HL-60/S4 treated with retinoic acid at 250 ng/mL for 4 days and 3 days (cell line): ENCODE data around the gene RCCD1.

Experiments
- in situ Hi-C: fragments of 300-500 bp; cut with MboI; formaldehyde crosslinking; loops from 2 replicates; pipeline ENCODE4 v1.7.0; 2022; ENCODE audit warnings: low sequenced_read_pairs

RCCD1 gene

DNA sequence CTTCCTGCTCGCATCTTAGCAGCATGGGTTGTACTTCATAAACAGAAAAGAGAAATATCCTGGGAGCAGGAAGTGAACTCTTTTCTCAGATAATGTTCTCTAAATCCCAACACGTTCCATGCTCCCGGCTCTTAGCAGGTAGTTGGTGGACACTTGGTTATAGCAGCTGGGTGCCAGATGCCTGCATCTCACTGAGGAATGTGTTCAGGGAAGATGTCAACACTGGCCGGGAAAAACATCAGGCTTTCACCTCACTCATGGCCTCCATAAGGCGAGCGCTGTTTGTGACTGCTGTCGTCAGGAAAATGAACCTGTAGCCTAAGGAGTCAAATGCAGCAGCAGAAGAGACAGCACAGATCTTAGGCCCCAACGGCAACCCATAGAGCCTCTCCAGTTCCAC lies 44.1 kb downstream of the RCCD1 start:
- in situ Hi-C loops, result no loop called here

DNA sequence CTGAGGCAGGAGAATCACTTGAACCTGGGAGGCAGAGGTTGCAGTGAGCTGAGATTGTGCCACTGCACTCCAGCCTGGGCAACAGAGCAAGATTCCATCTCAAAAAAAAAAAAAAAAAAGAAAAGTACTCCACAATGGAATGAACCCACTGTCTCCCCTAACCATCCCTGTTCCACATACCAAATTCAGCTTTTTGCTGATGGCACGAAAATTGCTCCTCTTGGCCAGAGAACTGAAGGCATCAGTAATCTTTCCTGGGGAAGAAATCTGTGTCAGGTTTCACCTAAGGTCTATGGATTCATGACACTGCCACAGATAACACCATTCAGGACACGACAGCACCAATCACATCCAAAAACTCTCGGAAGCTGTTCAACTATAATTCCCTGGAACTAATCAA lies 46.5 kb downstream of the RCCD1 start:
- in situ Hi-C loops, result no loop called here

DNA sequence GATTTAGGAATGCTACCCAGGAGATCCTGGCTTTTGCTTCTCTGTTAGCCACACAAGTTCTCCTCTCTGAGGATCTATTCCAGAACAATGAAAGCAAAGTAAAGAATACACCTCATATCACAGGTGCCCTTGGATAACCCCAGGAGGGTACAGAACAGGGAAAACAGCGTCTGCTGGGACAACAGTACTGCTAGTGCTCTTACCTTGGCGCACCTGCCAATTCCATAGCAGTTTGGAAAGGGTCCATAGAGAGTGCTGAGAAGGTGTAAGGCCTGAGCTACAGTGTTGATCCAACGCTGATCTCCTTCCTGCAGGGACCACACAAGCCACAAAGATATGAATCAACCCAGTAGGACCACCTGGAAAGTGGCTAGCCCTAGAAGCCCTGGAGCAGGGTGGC lies 52.6 kb downstream of the RCCD1 start:
- in situ Hi-C loops, result no loop called here
